ENCODE measurements around the gene PLEKHG1. TPM values are rescaled to one million over a fixed set of nuclear protein-coding genes. Genes with fewer than 3 reads are reported as not detected.
A peak's percentile ranks its signal among the peaks of the same experiment; 100 is the strongest.

The PLEKHG1 gene
- total and polyA plus RNA-seq, 2 experiments from 2014 or later, result 2.3 to 8.5 TPM

DNA sequence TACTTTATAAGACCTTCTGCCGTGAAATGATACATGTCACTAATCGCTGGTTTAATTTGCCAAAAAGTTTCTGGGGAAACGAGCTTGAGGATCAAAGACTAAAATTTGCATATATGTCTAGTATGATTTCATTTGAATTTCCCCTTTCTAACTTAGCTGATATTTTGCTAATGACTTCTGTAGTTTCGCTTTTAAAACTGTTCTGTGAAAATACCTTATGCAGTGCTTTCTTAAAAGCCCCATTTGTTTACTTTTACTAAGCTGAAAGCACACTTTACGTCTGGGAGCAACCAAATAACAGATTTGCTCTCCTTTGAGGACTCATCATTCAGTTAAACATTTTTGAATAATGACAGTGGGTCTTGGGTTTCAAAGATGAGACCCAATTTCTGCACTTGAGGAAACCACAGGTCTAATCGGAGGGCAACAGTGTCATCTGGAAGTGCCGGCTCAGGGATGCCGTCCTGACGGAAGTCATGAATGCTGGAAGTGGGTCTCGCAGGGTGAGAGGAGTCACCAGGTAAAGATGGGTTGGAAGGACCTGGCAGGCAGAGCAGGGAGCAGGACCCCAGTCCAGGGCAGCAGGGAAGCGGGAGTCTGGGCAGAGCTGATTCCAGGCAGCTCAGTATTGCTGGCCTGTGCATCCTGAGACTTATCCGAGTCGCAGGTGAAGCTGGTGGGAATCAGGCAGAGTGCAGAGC, 33.2 kb downstream of the PLEKHG1 start:
- no peak for DNase-seq (ENCODE audit: low read depth in 1 of 2, low spot score in 1 of 2)
- Histone ChIP-seq H3K4me1 (ENCODE audit: low read depth) (peaks cover 13% of the 10 kb centered on the region), H3K36me3 (no peaks in the 10 kb centered on the region), H3K27me3 (no peaks in the 10 kb centered on the region), H3K9me3 (ENCODE audit: low read depth) (no peaks in the 10 kb centered on the region), H3K27ac (no peak overlapping the region), H3K4me3 (no peak overlapping the region)
- TF ChIP-seq CTCF (IDR thresholded peaks at IDR 0.05; ENCODE audit: low read depth, low read length), result no peak

GRCh38 chr6:150633486-150633834, 33.8 kb downstream of the PLEKHG1 start:
- DNase-seq (ENCODE audit: low read depth in 1 of 2, low spot score in 1 of 2), result no peak
- Histone ChIP-seq H3K4me1 (ENCODE audit: low read depth) (peaks cover 18% of the 10 kb centered on the region), H3K27me3 (no peaks in the 10 kb centered on the region), H3K36me3 (no peaks in the 10 kb centered on the region), H3K27ac (no peak overlapping the region), H3K9me3 (ENCODE audit: low read depth) (no peaks in the 10 kb centered on the region), H3K4me3 (no peak overlapping the region)
- TF ChIP-seq CTCF (IDR thresholded peaks at IDR 0.05; ENCODE audit: low read depth, low read length), result no peak

DNA sequence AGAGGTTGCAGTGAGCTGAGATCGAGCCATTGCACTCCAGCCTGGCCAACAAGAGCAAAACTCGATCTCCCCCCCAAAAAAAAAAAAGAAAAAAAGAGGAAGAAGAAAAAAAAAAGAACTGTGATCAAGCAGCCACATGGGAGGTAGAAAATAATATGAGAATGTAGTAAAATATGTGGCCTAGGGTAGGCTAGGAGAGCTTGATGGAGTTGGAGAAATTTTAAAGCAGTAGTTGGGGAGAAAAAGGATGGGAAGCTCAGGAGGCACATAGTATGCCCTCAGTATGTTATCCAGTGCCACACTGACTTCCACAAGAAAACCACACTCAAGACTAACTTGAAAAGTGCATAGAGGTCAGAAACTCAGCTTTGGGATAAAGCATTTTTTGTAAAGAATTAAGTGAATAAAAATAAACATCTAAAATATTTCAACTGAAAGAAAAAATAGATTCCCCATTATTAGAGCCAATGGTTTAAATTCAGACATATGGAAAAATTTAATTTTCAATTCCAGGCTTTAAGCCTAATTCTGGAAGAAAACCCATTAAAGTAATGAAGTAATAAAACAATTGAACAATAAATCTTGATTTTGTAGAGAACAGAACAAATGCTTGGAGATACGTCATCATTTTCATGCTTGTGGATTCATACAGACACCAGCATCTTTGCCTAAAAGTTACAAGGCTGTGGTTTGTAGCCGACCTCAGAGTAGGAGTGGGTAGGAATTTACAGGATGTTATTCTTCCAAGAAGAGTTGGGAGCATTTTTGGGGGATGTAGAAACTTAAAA, 34.7 kb downstream of the PLEKHG1 start:
- peak in 1 of 2 donors; percentile 30 for DNase-seq (ENCODE audit: low read depth in 1 of 2, low spot score in 1 of 2)
- no peak for TF ChIP-seq CTCF (IDR thresholded peaks at IDR 0.05; ENCODE audit: low read depth, low read length)
- H3K9me3 ChIP-seq (ENCODE audit: low read depth), result no peaks in the 10 kb centered on the region
- no peak overlapping the region for H3K27ac ChIP-seq
- no peaks in the 10 kb centered on the region for H3K36me3 ChIP-seq
- peaks cover 20% of the 10 kb centered on the region for H3K4me1 ChIP-seq (ENCODE audit: low read depth)
- H3K27me3 ChIP-seq, result no peaks in the 10 kb centered on the region
- H3K4me3 ChIP-seq, result no peak overlapping the region

DNA sequence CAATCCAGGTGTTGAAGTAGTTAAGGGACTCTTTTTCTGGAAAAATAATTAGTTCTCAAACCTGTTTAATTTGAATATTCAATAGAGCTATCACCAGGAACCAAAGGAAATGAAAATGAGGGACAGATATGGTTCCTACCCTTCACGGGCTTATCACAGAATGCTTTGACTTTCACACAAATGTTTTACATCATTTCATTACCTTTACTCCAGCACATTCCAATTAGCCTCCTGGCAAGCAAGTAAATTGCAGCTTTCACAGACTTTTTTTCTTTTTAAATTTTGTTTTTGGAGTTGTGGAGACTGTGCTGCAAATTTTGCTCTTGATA, 35.2 kb downstream of the PLEKHG1 start:
- DNase-seq (ENCODE audit: low read depth in 1 of 2, low spot score in 1 of 2), result no peak
- no peak overlapping the region for H3K4me3 ChIP-seq
- H3K27me3 ChIP-seq, result no peaks in the 10 kb centered on the region
- no peak overlapping the region for H3K27ac ChIP-seq
- H3K4me1 ChIP-seq (ENCODE audit: low read depth), result peaks cover 20% of the 10 kb centered on the region
- no peaks in the 10 kb centered on the region for H3K36me3 ChIP-seq
- TF ChIP-seq CTCF (IDR thresholded peaks at IDR 0.05; ENCODE audit: low read depth, low read length), result no peak
- H3K9me3 ChIP-seq (ENCODE audit: low read depth), result no peaks in the 10 kb centered on the region

DNA sequence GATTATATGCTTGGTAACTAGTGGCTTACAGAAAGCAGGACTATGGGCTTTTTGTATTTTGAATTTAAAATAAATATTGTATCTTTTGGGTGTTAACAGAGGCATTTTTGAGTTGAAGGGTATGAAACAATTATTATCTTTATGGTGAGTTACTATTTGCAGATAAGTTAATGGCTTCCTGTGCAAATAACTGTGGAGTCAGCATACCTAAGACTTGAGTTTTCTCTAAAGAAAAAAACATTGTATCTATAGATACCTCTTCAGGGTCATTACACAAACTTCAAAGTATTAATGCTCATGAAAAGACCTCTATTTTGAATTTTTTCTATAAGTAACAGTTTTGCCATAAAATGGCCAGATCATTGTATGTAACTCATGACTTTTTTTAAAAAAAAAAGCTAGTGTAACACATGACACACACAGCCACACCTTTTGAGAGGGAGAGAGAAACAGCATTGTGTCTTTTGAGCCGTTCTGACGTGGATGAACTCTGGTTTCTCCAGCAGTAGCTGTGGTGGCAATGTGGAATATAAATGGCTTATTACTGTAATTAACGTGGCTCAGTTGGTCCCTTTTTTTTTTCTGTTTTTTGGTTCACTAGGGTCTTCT, 36.3 kb downstream of the PLEKHG1 start:
- Histone ChIP-seq H3K9me3 (ENCODE audit: low read depth) (no peaks in the 10 kb centered on the region), H3K4me3 (no peak overlapping the region), H3K36me3 (no peaks in the 10 kb centered on the region), H3K4me1 (ENCODE audit: low read depth) (peaks cover 28% of the 10 kb centered on the region), H3K27ac (no peak overlapping the region), H3K27me3 (no peaks in the 10 kb centered on the region)
- TF ChIP-seq CTCF (IDR thresholded peaks at IDR 0.05; ENCODE audit: low read depth, low read length), result no peak
- no peak for DNase-seq (ENCODE audit: low read depth in 1 of 2, low spot score in 1 of 2)

Data from cardiac muscle cell (in vitro differentiated cells and primary cell).